OCI-LY1 (cell line): ENCODE measurements around the gene GTF2H3.

ENCODE experiments used
- H2AFZ ChIP-seq: fragments of 200-600 bp; sonication (generic), shearing (Covaris generic); 2 replicates; pipeline ENCODE4 v1.6.0; 2014; ENCODE audit warnings: antibody characterized with exemption, mild to moderate bottlenecking, low read length
- H3F3A ChIP-seq: fragments of 200-600 bp; sonication (generic), shearing (Covaris generic); 2 replicates; pipeline ENCODE4 v1.6.0; 2014; ENCODE audit warnings: mild to moderate bottlenecking, antibody characterized with exemption, low read length, moderate library complexity; ENCODE audit not compliant: insufficient read depth
- H3K27ac ChIP-seq: fragments of 200-600 bp; sonication (generic); 2 replicates; pipeline ENCODE4 v1.5.1; 2014; ENCODE audit warnings: low read length, mixed run types, mild to moderate bottlenecking, low read depth; ENCODE audit not compliant: poor library complexity, severe bottlenecking
- H3K27me3 ChIP-seq: fragments of 200-600 bp; sonication (generic); 2 replicates; pipeline ENCODE4 v1.6.0; 2014; ENCODE audit warnings: antibody characterized with exemption, mild to moderate bottlenecking, low read length, moderate library complexity; ENCODE audit not compliant: insufficient read depth
- H3K36me3 ChIP-seq: fragments of 200-600 bp; sonication (generic); 2 replicates; pipeline ENCODE4 v1.6.1; 2014; ENCODE audit warnings: mild to moderate bottlenecking, antibody characterized with exemption, low read length, moderate library complexity, mixed read lengths; ENCODE audit not compliant: insufficient read depth
- H3K4me1 ChIP-seq: fragments of 200-600 bp; sonication (generic); 2 replicates; pipeline ENCODE4 v1.5.1; 2014; ENCODE audit warnings: mild to moderate bottlenecking, low read length, moderate library complexity; ENCODE audit not compliant: insufficient read depth, severe bottlenecking
- H3K4me2 ChIP-seq: fragments of 200-600 bp; sonication (generic), shearing (Covaris generic); 2 replicates; pipeline ENCODE4 v1.6.1; 2014; ENCODE audit warnings: low read length
- H3K4me3 ChIP-seq: fragments of 200-600 bp; sonication (generic); 2 replicates; pipeline ENCODE4 v1.5.1; 2014; ENCODE audit warnings: low read length, low read depth, mild to moderate bottlenecking, mixed read lengths; ENCODE audit not compliant: poor library complexity, severe bottlenecking
- H3K79me2 ChIP-seq: fragments of 200-600 bp; shearing (Covaris generic); 2 replicates; pipeline ENCODE4 v1.6.1; 2016; ENCODE audit warnings: mixed run types, low read length, mixed read lengths; ENCODE audit not compliant: insufficient read depth
- H3K9ac ChIP-seq: fragments of 200-600 bp; sonication (generic), shearing (Covaris generic); 2 replicates; pipeline ENCODE4 v1.6.1; 2014; ENCODE audit warnings: mild to moderate bottlenecking, low read length, mixed read lengths
- H3K9me2 ChIP-seq: fragments of 200-600 bp; sonication (generic), shearing (Covaris generic); 2 replicates; pipeline ENCODE4 v1.6.1; 2014; ENCODE audit warnings: low read depth, mild to moderate bottlenecking, low read length, mixed read lengths
- H3K9me3 ChIP-seq: fragments of 200-600 bp; shearing (Covaris generic); 2 replicates; pipeline ENCODE4 v1.6.1; 2014; ENCODE audit warnings: low read length, mixed read lengths
- H4K20me1 ChIP-seq: fragments of 200-600 bp; sonication (generic), shearing (Covaris generic); 2 replicates; pipeline ENCODE4 v1.6.0; 2016; ENCODE audit warnings: mild to moderate bottlenecking, low read length; ENCODE audit not compliant: insufficient read depth
- CTCF ChIP-seq: fragments of 200-600 bp; sonication (generic), shearing (Covaris generic); IDR thresholded peaks from 2 replicates; pipeline ENCODE4 v1.5.1; 2017; ENCODE audit warnings: mild to moderate bottlenecking, antibody characterized with exemption, low read length, moderate library complexity, mixed read lengths
- EZH2 ChIP-seq: fragments of 200-600 bp; sonication (generic), shearing (Covaris generic); IDR thresholded peaks from 2 replicates; pipeline ENCODE4 v1.8.0; 2017; ENCODE audit warnings: borderline replicate concordance, mixed run types, mild to moderate bottlenecking, antibody characterized with exemption, low read length, moderate library complexity, mixed read lengths

The GTF2H3 gene

GRCh38 chr12:123633379-123634141, at the start of gene GTF2H3, which contains the start of gene EIF2B1:
Gene GTF2H3, plus strand, starts transcription at chr12:123633829. Its CDS starts 31 bp downstream, at chr12:123633860.
Gene EIF2B1, minus strand, starts transcription at chr12:123633686. Its CDS starts 129 bp downstream, at chr12:123633557.
- Histone ChIP-seq H3K27ac (peak within 1 kb of the TSS; percentile 24), H3K9ac (peak within 1 kb of the TSS; percentile 98), H3K4me3 (peak within 1 kb of the TSS; percentile 92), H3K4me1 (peaks cover 22% of the 10 kb centered on the region), H4K20me1 (no peaks in the 10 kb centered on the region), H3K36me3 (peaks cover 25% of the 10 kb centered on the region), H3F3A (no peaks in the 10 kb centered on the region), H3K4me2 (peak within 1 kb of the TSS; percentile 91), H2AFZ (no peak within 1 kb of the TSS), H3K27me3 (no peaks in the 10 kb centered on the region), H3K9me2 (no peaks in the 10 kb centered on the region), H3K9me3 (no peaks in the 10 kb centered on the region), H3K79me2 (peaks cover 31% of the 10 kb centered on the region)
- TF ChIP-seq CTCF (no peak), EZH2 (no peak)

GRCh38 chr12:123591702-123592481, 41.7 kb upstream of the GTF2H3 start:
- Histone ChIP-seq H3K9ac (no peak overlapping the region), H3K79me2 (0 out of 2 replicates have a peak, but pooled peaks cover under 1% of the 10 kb centered on the region), H2AFZ (no peak overlapping the region), H3K9me2 (no peaks in the 10 kb centered on the region), H3K4me2 (no peak overlapping the region), H3K4me1 (no peaks in the 10 kb centered on the region), H3F3A (no peaks in the 10 kb centered on the region), H3K4me3 (no peak overlapping the region), H3K27me3 (no peaks in the 10 kb centered on the region), H3K36me3 (peaks cover 92% of the 10 kb centered on the region), H3K9me3 (no peaks in the 10 kb centered on the region), H4K20me1 (no peaks in the 10 kb centered on the region), H3K27ac (no peak overlapping the region)
- TF ChIP-seq CTCF (no peak), EZH2 (no peak)

GRCh38 chr12:123595729-123596128, 37.9 kb upstream of the GTF2H3 start:
- H3K27ac ChIP-seq, result no peak overlapping the region
- no peak overlapping the region for H2AFZ ChIP-seq
- no peak overlapping the region for H3K4me2 ChIP-seq
- no peak overlapping the region for H3K4me3 ChIP-seq
- no peaks in the 10 kb centered on the region for H3K9me2 ChIP-seq
- H3K27me3 ChIP-seq, result no peaks in the 10 kb centered on the region
- peaks cover 2% of the 10 kb centered on the region; the same call in 1 of the 2 replicates for H3F3A ChIP-seq
- TF ChIP-seq EZH2 (no peak), CTCF (no peak)
- no peaks in the 10 kb centered on the region for H3K79me2 ChIP-seq
- no peaks in the 10 kb centered on the region for H4K20me1 ChIP-seq
- H3K9me3 ChIP-seq, result no peaks in the 10 kb centered on the region
- H3K9ac ChIP-seq, result no peak overlapping the region
- peaks cover 75% of the 10 kb centered on the region for H3K36me3 ChIP-seq
- H3K4me1 ChIP-seq, result peaks cover 2% of the 10 kb centered on the region
